Measurements from ENCODE around the gene NEAT1. TPM values are rescaled to one million over a fixed set of nuclear protein-coding genes. Genes with fewer than 3 reads are reported as not detected.
A peak's percentile ranks its signal among the peaks of the same experiment; 100 is the strongest.

Gene NEAT1
- total RNA-seq, 4 donors from 2014 or later, result 370 to 782 (median 680) TPM

DNA sequence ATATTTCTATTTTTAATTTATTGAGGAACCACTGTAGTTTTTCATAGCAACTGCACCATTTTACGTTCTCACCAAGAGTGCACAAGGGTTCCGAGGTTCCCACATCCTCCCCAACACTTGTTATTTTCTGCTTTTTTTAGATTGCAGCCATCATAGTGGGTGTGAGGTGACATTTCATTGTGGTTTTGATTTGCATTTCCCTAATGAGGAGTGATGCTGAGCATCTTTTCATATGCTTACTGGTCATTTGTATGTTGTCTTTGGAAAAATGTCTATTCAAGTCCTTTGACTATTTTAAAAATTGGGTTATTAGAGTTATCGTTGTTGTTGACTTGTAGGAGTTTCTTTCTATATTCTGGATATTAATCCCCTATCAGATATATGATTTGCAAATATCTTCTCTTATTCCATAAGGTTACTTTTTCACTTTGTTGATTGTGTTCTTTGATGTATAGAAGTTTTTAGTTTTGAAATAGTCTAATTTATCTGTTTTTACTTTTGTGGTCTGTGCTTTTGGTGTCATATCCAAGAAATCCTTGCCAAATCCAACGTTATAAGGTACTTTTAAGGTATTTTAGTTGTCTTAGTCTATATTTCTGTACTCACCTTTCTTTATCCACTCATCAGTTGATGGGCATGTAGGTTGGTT lies 9.0 kb downstream of the NEAT1 start:
- TF ChIP-seq EP300 (IDR thresholded peaks at IDR 0.05; ENCODE audit: low read depth), result no peak
- TF ChIP-seq POLR2A (IDR thresholded peaks at IDR 0.05), result no peak
- no peak for TF ChIP-seq CTCF (IDR thresholded peaks at IDR 0.05)
- TF ChIP-seq POLR2AphosphoS5 (IDR thresholded peaks at IDR 0.05), result peak; percentile 44 to 85 (median 52)
- peaks cover 0 to 26% (median 13%) of the 10 kb centered on the region in 4 donors for H3K36me3 ChIP-seq
- WGBS, 2 donors (ENCODE audit: low coverage in 1 of 2), result 44 to 45% methylated on average over 4 of the region's 4 CpGs
- in situ Hi-C loops (cut with MboI; ENCODE audit: low pct_ligation_motif_present in 1 of 4, low pct_unique_long_range_greater_than_20kb in 1 of 4, low sequenced_read_pairs in 3 of 4) (no loop called here), intact Hi-C loops (cut with DNase I; ENCODE audit: low total_unique reads) (no loop called here)
- DNase-seq, result peak; percentile 32
- peaks cover 27 to 99% (median 51%) of the 10 kb centered on the region in 4 donors for H3K4me1 ChIP-seq
- H3K9me3 ChIP-seq, result no peaks in the 10 kb centered on the region
- H3K4me3 ChIP-seq, result peak overlapping the region in 1 of 4 donors; percentile 81
- H3K27me3 ChIP-seq, result no peaks in the 10 kb centered on the region
- peak overlapping the region; percentile 100 for H3K27ac ChIP-seq

- Histone ChIP-seq H3K4me1 (peaks cover 27 to 94% (median 48%) of the 10 kb centered on the region in 4 donors), H3K36me3 (peaks cover 0 to 29% (median 13%) of the 10 kb centered on the region in 4 donors), H3K27me3 (no peaks in the 10 kb centered on the region), H3K27ac (peak overlapping the region; percentile 100), H3K9me3 (no peaks in the 10 kb centered on the region), H3K4me3 (peak overlapping the region in 1 of 4 donors; percentile 3)
- DNase-seq, result no peak
- WGBS, 2 donors (ENCODE audit: low coverage in 1 of 2), result 58 to 68% methylated on average over 2 of the region's 2 CpGs
- in situ Hi-C loops (cut with MboI; ENCODE audit: low pct_ligation_motif_present in 1 of 4, low pct_unique_long_range_greater_than_20kb in 1 of 4, low sequenced_read_pairs in 3 of 4) (no loop called here), intact Hi-C loops (cut with DNase I; ENCODE audit: low total_unique reads) (no loop called here)
- TF ChIP-seq POLR2AphosphoS5 (IDR thresholded peaks at IDR 0.05), result peak in 2 of 3 donors; percentile 39 to 82
- TF ChIP-seq EP300 (IDR thresholded peaks at IDR 0.05; ENCODE audit: low read depth), result no peak
Measured at GRCh38 chr11:65432100-65432650, 9.6 kb downstream of the NEAT1 start.

DNA sequence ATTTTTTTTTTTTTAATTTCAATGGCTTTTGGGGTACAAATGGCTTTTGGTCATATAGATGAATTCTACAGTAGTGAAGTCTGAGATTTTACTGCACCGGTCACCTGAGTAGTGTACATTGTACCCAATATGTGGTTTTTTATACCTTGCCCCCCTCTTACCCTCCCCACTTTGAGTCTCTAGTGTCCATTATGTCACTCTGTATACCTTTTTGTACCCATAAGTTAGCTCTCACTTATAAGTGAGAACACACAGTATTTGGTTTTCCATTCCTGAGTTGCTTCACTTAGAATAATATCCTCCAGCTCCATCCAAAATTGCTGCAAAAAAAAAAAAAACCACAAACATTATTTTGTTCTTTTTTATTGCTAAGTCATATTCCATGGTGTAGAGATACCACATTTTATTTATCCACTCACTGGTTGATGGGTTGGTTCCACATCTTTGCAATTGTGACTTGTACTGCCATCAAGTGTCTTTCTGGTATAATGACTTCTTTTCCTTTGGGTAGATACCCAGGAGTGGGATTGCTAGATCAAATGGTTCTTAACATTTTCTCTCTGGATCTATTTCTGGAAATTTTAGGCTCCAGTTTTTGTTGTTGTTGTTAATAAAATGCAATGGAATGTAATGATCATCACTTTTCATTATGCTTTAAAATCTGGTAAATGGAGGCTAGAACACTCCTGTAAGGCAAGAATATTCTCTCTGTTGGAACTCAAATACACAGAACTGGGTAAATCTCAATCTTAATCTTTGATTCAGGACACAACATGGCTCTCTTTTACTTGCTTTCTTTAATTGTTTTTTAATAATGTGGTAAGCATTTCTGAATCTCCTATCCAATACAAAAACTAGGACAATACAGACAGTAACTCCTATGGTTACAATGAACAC lies 10.3 kb downstream of the NEAT1 start:
- in situ Hi-C loops (cut with MboI; ENCODE audit: low pct_ligation_motif_present in 1 of 4, low pct_unique_long_range_greater_than_20kb in 1 of 4, low sequenced_read_pairs in 3 of 4), result no loop called here
- 94 to 100% methylated on average over 1 of the region's 1 CpG for WGBS, 2 donors (ENCODE audit: low coverage in 1 of 2)
- no peaks in the 10 kb centered on the region for H3K27me3 ChIP-seq
- H3K9me3 ChIP-seq, result no peaks in the 10 kb centered on the region
- peaks cover 24 to 93% (median 45%) of the 10 kb centered on the region in 4 donors for H3K4me1 ChIP-seq
- H3K36me3 ChIP-seq, result peaks cover 0 to 36% (median 14%) of the 10 kb centered on the region in 4 donors
- TF ChIP-seq POLR2AphosphoS5 (IDR thresholded peaks at IDR 0.05) (peak; percentile 27 to 80 (median 65)), CTCF (IDR thresholded peaks at IDR 0.05) (peak in 4 of 5 experiments; percentile 15 to 31 (median 20)), EP300 (IDR thresholded peaks at IDR 0.05; ENCODE audit: low read depth) (no peak), POLR2A (IDR thresholded peaks at IDR 0.05) (no peak)
- H3K27ac ChIP-seq, result peak overlapping the region; percentile 100
- peak; percentile 3 for DNase-seq
- intact Hi-C loops (cut with DNase I; ENCODE audit: low total_unique reads), result no loop called here
- H3K4me3 ChIP-seq, result no peak overlapping the region

DNA sequence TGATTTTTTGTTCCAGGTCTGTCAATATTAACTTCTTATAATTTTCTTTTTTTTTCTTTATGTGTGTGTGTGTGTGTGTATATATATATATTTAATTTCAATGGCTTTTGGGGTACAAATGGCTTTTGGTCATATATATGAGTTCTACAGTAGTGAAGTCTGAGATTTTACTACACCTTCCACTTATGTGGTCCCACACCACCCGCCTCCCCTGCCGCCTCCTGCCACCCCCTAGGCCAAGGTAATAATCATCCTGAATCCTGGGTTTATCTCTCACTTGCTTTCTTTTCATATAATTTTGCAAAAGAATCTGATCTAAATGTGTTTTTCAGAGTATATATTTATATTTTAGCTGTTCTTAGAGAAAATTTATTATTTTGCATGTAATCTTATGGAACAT lies 11.1 kb downstream of the NEAT1 start:
- H3K36me3 ChIP-seq, result peaks cover 0 to 42% (median 16%) of the 10 kb centered on the region in 4 donors
- H3K4me1 ChIP-seq, result peaks cover 19 to 91% (median 40%) of the 10 kb centered on the region in 4 donors
- in situ Hi-C loops (cut with MboI; ENCODE audit: low pct_ligation_motif_present in 1 of 4, low pct_unique_long_range_greater_than_20kb in 1 of 4, low sequenced_read_pairs in 3 of 4) (no loop called here), intact Hi-C loops (cut with DNase I; ENCODE audit: low total_unique reads) (no loop called here)
- 96 to 100% methylated on average over 1 to 2 of the region's 2 CpGs for WGBS, 2 donors (ENCODE audit: low coverage in 1 of 2)
- no peak for TF ChIP-seq POLR2A (IDR thresholded peaks at IDR 0.05)
- no peak for TF ChIP-seq CTCF (IDR thresholded peaks at IDR 0.05)
- TF ChIP-seq EP300 (IDR thresholded peaks at IDR 0.05; ENCODE audit: low read depth), result no peak
- TF ChIP-seq POLR2AphosphoS5 (IDR thresholded peaks at IDR 0.05), result no peak
- no peaks in the 10 kb centered on the region for H3K27me3 ChIP-seq
- H3K27ac ChIP-seq, result peak overlapping the region; percentile 100
- no peaks in the 10 kb centered on the region for H3K9me3 ChIP-seq
- H3K4me3 ChIP-seq, result no peak overlapping the region
- DNase-seq, result peak; percentile 9
